Liver (tissue), 9 donors: Measurements from ENCODE around the gene FAM107A. TPM values are rescaled to one million over a fixed set of nuclear protein-coding genes. Genes with fewer than 3 reads are reported as not detected.

Experiments used
- DNase-seq: peaks from one replicate; pipeline ENCODE4 v3.0.0-alpha.2; 2017; ENCODE audit warnings: low spot score
- H3K27ac ChIP-seq, 2 donors: one replicate each; pipeline ENCODE4 v1.7.0; 2013; ENCODE audit warnings: inconsistent platforms in 2 of 2, low read length in 2 of 2, control low read depth in 1 of 2, low read depth in 1 of 2, mild to moderate bottlenecking in 1 of 2
- H3K27me3 ChIP-seq, 4 donors: one replicate each; pipeline versions ENCODE4 v1.6.1 to v1.7.0; 2013; ENCODE audit warnings: low read length in 3 of 4, inconsistent platforms in 1 of 4, mild to moderate bottlenecking in 1 of 4, moderate library complexity in 1 of 4; ENCODE audit not compliant: control insufficient read depth in 4 of 4, insufficient read depth in 4 of 4
- H3K36me3 ChIP-seq, 4 donors: one replicate each; pipeline versions ENCODE4 v1.6.1 to v1.7.0; 2013; ENCODE audit warnings: low read length in 3 of 4, mild to moderate bottlenecking in 3 of 4, low read depth in 1 of 4, moderate library complexity in 1 of 4; ENCODE audit not compliant: control insufficient read depth in 4 of 4, insufficient read depth in 3 of 4
- H3K4me1 ChIP-seq, 4 donors: one replicate each; pipeline versions ENCODE4 v1.6.1 to v1.7.0; 2013; ENCODE audit warnings: low read length in 3 of 4, mild to moderate bottlenecking in 3 of 4, moderate library complexity in 1 of 4; ENCODE audit not compliant: control insufficient read depth in 4 of 4, insufficient read depth in 4 of 4
- H3K4me3 ChIP-seq, 3 donors: one replicate each; pipeline versions ENCODE4 v1.6.1 to v1.7.0; 2013; ENCODE audit warnings: low read length in 3 of 3, control low read depth in 1 of 3, low read depth in 1 of 3, mild to moderate bottlenecking in 1 of 3
- H3K9ac ChIP-seq, 2 donors: one replicate each; pipeline ENCODE4 v1.7.0; 2013; ENCODE audit warnings: low read length in 2 of 2, mild to moderate bottlenecking in 2 of 2, moderate library complexity in 2 of 2, control low read depth in 1 of 2, low read depth in 1 of 2
- H3K9me3 ChIP-seq, 4 donors: one replicate each; pipeline versions ENCODE4 v1.6.1 to v1.7.0; 2013; ENCODE audit warnings: low read length in 3 of 4; ENCODE audit not compliant: control insufficient read depth in 4 of 4
- EGR1 ChIP-seq, 2 donors: IDR thresholded peaks; 2 replicates each; pipeline ENCODE4 v1.6.1; 2016 to 2018; ENCODE audit warnings: antibody characterized with exemption in 2 of 2, low read depth in 2 of 2
- FOXA1 ChIP-seq: IDR thresholded peaks from 2 replicates; pipeline ENCODE4 v1.6.1; 2016; ENCODE audit warnings: antibody characterized with exemption
- FOXA2 ChIP-seq: IDR thresholded peaks from 2 replicates; pipeline ENCODE4 v1.6.1; 2016; ENCODE audit warnings: antibody characterized with exemption
- GABPA ChIP-seq, 2 donors: IDR thresholded peaks in 1 of 2; conservative IDR thresholded peaks in 1 of 2; 2 replicates each; pipeline ENCODE4 v1.6.1; 2016; ENCODE audit warnings: antibody characterized with exemption in 2 of 2, mild to moderate bottlenecking in 1 of 2, moderate library complexity in 1 of 2
- HNF4A ChIP-seq, 2 donors: conservative IDR thresholded peaks; 2 replicates each; pipeline ENCODE4 v1.6.1; 2016; ENCODE audit warnings: antibody characterized with exemption in 2 of 2, mild to moderate bottlenecking in 2 of 2
- HNF4G ChIP-seq: IDR thresholded peaks from 2 replicates; pipeline ENCODE4 v1.6.1; 2016; ENCODE audit warnings: antibody characterized with exemption
- JUND ChIP-seq, 2 donors: IDR thresholded peaks; 2 replicates each; pipeline ENCODE4 v1.6.1; 2016; ENCODE audit warnings: antibody characterized with exemption in 2 of 2
- NR2F2 ChIP-seq: IDR thresholded peaks from 2 replicates; pipeline ENCODE4 v1.6.1; 2016; ENCODE audit warnings: antibody characterized with exemption
- RAD21 ChIP-seq, 2 donors: IDR thresholded peaks; 2 replicates each; pipeline ENCODE4 v1.6.1; 2016; ENCODE audit warnings: antibody characterized with exemption in 2 of 2, mild to moderate bottlenecking in 2 of 2
- RXRA ChIP-seq, 2 donors: IDR thresholded peaks; 2 replicates each; pipeline ENCODE4 v1.6.1; 2017 to 2018; ENCODE audit warnings: antibody characterized with exemption in 2 of 2, mild to moderate bottlenecking in 1 of 2
- SP1 ChIP-seq: IDR thresholded peaks from 2 replicates; pipeline ENCODE4 v1.6.1; 2018; ENCODE audit warnings: antibody characterized with exemption, mild to moderate bottlenecking
- TAF1 ChIP-seq: conservative IDR thresholded peaks from 2 replicates; pipeline ENCODE4 v1.6.1; 2016; ENCODE audit warnings: antibody characterized with exemption, mild to moderate bottlenecking
- YY1 ChIP-seq: IDR thresholded peaks from 2 replicates; pipeline ENCODE4 v1.6.1; 2016; ENCODE audit warnings: antibody characterized with exemption, mild to moderate bottlenecking
- WGBS: extraction: QIAGEN DNeasy Blood & Tissue Kit; methylation state at CpG from one replicate; pipeline ENCODE4 v1.1.7; 2013; 5-methylcytosine and 5-hydroxymethylcytosine counted together
- polyA plus RNA-seq, 2 donors: library from polyadenylated mRNA; stranded (reverse) in 1 of 2; unstranded in 1 of 2; fragments of 200-250 nt in 1 of 2; fragments of >200 nt in 1 of 2; fragmentation: Nextera tagmentation in 1 of 2; extraction: Ambion mirVana in 1 of 2; gene quantifications; one replicate each; pipeline versions ENCODE4 v1.2.1 to v1.2.3, GENCODE V29; 2013 to 2015
- total RNA-seq, 2 donors: library from RNA; depleted of rRNA; stranded (reverse); fragments of >200 nt; gene quantifications; one replicate each; pipeline ENCODE4 v1.2.3, GENCODE V29; 2014
- TF ChIP-seq, protein P1 (sequence below): IDR thresholded peaks from 2 replicates; pipeline ENCODE4 v1.6.1; 2016; ENCODE audit warnings: antibody characterized with exemption, mild to moderate bottlenecking
- TF ChIP-seq, protein P2 (sequence below): fragments of 150-350 bp; IDR thresholded peaks from 2 replicates; pipeline ENCODE4 v1.5.1; 2017; ENCODE audit warnings: improper control_type of control experiment, low read depth, low read length; ENCODE audit not compliant: missing input control
- TF ChIP-seq, protein P3 (sequence below): IDR thresholded peaks from 2 replicates; pipeline ENCODE4 v1.6.1; 2016; ENCODE audit warnings: antibody characterized with exemption
- TF ChIP-seq, protein P4 (sequence below): IDR thresholded peaks from 2 replicates; pipeline ENCODE4 v1.6.1; 2016; ENCODE audit warnings: antibody characterized with exemption
- TF ChIP-seq, protein P5 (sequence below): IDR thresholded peaks from 2 replicates; pipeline ENCODE4 v1.6.1; 2016; ENCODE audit warnings: antibody characterized with exemption
- donor health status: healthy.
- donor health status: healthy.
- donor health status: healthy.
- donor health status: healthy.
- donor health status: healthy.

The FAM107A gene
- total and polyA plus RNA-seq, 4 donors: 0.05 to 4.7 (median 1.4) TPM

DNA sequence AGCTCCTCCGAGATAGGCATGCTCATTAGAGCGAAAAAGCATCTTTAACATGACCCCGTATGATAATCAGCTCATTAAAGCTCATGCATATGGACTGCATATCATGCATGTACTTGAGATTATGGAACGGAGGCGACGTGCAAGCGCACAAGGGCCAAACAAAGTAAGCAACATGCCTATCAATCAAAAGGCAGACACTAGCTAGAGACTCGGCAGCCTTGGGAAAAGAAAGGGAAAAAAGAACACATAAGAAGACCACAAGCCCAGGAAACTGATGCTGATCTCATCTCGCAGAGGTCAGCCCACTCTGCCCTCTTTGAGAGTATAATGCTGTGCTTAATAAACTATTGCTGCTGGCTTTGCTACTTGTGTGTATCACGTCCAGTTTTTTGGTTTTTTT lies 37.6 kb downstream of the FAM107A start:
- no peak for DNase-seq
- Histone ChIP-seq H3K4me1 (peaks cover 12 to 45% (median 43%) of the 10 kb centered on the region in 4 donors), H3K27ac (no peak overlapping the region), H3K4me3 (no peak overlapping the region), H3K36me3 (peaks cover 0 to 1% (median 0%) of the 10 kb centered on the region in 4 donors), H3K27me3 (no peaks in the 10 kb centered on the region), H3K9ac (no peak overlapping the region), H3K9me3 (no peaks in the 10 kb centered on the region)
- 91% methylated on average over 10 of the region's 10 CpGs for WGBS
- TF ChIP-seq JUND (IDR thresholded peaks at IDR 0.05): no peak
- no peak for TF ChIP-seq EGR1 (IDR thresholded peaks at IDR 0.05; ENCODE audit: low read depth in 2 of 2)
- no peak for TF ChIP-seq TAF1
- no peak for TF ChIP-seq GABPA (IDR thresholded peaks at IDR 0.05 in 1 of 2, conservative IDR thresholded peaks at IDR 0.05 in 1 of 2)
- TF ChIP-seq SP1: no peak
- TF ChIP-seq YY1: no peak
- no peak for TF ChIP-seq RAD21 (IDR thresholded peaks at IDR 0.05)
- no peak for TF ChIP-seq HNF4A (conservative IDR thresholded peaks at IDR 0.05)
- no peak for TF ChIP-seq FOXA1

DNA sequence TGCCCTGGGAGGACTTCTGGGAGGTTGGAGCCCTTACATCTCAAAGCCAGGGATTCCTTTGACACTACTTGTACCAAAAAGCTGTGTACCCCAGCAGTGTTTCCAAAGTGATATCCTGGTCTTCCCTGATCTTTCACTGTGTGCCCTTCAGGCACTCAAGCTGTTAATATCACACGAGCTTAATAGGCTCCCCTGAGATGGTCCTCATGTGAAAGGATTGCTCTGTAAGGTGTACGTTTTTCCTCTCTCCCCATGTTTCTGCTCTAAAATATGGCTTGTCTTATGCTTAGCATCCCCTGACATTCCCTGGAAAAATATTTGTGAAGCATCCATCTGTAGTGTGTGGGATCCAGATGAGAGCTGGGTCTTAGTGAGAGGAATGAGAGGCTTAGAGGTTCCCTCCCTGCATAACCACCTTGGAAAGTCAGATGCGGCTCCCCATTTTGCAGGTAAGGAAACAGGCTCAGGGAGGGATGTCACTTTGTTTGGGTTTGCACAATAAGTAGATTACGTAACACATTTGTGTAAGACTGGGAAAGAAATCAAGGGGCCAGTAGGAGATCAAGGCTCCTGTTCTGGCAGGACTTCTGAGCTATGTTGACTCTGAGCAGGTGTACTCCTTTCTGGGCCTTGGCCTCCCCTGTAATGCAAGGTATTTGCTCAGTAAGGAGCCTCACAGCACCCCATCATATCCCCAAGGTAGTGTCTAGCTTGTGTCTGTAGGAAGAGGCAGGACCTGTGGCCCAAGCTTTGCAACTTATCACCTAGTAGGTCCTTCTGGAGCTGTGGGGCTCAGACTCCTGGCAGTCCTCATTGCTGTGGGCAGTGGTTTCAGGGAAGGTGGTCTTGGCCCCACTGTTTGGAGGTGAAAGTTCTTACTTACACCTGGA lies 39.5 kb downstream of the FAM107A start:
- peak; percentile 5 to 38 for TF ChIP-seq RAD21 (IDR thresholded peaks at IDR 0.05)
- TF ChIP-seq, protein P1, sequence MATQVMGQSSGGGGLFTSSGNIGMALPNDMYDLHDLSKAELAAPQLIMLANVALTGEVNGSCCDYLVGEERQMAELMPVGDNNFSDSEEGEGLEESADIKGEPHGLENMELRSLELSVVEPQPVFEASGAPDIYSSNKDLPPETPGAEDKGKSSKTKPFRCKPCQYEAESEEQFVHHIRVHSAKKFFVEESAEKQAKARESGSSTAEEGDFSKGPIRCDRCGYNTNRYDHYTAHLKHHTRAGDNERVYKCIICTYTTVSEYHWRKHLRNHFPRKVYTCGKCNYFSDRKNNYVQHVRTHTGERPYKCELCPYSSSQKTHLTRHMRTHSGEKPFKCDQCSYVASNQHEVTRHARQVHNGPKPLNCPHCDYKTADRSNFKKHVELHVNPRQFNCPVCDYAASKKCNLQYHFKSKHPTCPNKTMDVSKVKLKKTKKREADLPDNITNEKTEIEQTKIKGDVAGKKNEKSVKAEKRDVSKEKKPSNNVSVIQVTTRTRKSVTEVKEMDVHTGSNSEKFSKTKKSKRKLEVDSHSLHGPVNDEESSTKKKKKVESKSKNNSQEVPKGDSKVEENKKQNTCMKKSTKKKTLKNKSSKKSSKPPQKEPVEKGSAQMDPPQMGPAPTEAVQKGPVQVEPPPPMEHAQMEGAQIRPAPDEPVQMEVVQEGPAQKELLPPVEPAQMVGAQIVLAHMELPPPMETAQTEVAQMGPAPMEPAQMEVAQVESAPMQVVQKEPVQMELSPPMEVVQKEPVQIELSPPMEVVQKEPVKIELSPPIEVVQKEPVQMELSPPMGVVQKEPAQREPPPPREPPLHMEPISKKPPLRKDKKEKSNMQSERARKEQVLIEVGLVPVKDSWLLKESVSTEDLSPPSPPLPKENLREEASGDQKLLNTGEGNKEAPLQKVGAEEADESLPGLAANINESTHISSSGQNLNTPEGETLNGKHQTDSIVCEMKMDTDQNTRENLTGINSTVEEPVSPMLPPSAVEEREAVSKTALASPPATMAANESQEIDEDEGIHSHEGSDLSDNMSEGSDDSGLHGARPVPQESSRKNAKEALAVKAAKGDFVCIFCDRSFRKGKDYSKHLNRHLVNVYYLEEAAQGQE: no peak
- TF ChIP-seq FOXA1: no peak
- no peak for TF ChIP-seq GABPA (IDR thresholded peaks at IDR 0.05 in 1 of 2, conservative IDR thresholded peaks at IDR 0.05 in 1 of 2)
- peak; percentile 81 to 85 for TF ChIP-seq HNF4A (conservative IDR thresholded peaks at IDR 0.05)
- peak; percentile 46 to 68 for TF ChIP-seq JUND (IDR thresholded peaks at IDR 0.05)
- TF ChIP-seq, protein P2, sequence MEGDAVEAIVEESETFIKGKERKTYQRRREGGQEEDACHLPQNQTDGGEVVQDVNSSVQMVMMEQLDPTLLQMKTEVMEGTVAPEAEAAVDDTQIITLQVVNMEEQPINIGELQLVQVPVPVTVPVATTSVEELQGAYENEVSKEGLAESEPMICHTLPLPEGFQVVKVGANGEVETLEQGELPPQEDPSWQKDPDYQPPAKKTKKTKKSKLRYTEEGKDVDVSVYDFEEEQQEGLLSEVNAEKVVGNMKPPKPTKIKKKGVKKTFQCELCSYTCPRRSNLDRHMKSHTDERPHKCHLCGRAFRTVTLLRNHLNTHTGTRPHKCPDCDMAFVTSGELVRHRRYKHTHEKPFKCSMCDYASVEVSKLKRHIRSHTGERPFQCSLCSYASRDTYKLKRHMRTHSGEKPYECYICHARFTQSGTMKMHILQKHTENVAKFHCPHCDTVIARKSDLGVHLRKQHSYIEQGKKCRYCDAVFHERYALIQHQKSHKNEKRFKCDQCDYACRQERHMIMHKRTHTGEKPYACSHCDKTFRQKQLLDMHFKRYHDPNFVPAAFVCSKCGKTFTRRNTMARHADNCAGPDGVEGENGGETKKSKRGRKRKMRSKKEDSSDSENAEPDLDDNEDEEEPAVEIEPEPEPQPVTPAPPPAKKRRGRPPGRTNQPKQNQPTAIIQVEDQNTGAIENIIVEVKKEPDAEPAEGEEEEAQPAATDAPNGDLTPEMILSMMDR: no peak
- peak in 1 of 2 donors; percentile 32 for TF ChIP-seq EGR1 (IDR thresholded peaks at IDR 0.05; ENCODE audit: low read depth in 2 of 2)
- TF ChIP-seq YY1: peak; percentile 50
- no peak for TF ChIP-seq SP1
- TF ChIP-seq, protein P3, sequence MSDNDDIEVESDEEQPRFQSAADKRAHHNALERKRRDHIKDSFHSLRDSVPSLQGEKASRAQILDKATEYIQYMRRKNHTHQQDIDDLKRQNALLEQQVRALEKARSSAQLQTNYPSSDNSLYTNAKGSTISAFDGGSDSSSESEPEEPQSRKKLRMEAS: peak; percentile 67
- TF ChIP-seq, protein P4, sequence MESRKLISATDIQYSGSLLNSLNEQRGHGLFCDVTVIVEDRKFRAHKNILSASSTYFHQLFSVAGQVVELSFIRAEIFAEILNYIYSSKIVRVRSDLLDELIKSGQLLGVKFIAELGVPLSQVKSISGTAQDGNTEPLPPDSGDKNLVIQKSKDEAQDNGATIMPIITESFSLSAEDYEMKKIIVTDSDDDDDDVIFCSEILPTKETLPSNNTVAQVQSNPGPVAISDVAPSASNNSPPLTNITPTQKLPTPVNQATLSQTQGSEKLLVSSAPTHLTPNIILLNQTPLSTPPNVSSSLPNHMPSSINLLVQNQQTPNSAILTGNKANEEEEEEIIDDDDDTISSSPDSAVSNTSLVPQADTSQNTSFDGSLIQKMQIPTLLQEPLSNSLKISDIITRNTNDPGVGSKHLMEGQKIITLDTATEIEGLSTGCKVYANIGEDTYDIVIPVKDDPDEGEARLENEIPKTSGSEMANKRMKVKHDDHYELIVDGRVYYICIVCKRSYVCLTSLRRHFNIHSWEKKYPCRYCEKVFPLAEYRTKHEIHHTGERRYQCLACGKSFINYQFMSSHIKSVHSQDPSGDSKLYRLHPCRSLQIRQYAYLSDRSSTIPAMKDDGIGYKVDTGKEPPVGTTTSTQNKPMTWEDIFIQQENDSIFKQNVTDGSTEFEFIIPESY: peak; percentile 57
- TF ChIP-seq TAF1: no peak
- peak; percentile 72 for TF ChIP-seq FOXA2
- no peak for TF ChIP-seq HNF4G
- TF ChIP-seq, protein P5, sequence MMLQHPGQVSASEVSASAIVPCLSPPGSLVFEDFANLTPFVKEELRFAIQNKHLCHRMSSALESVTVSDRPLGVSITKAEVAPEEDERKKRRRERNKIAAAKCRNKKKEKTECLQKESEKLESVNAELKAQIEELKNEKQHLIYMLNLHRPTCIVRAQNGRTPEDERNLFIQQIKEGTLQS: peak; percentile 63
- TF ChIP-seq NR2F2: no peak
- TF ChIP-seq RXRA (IDR thresholded peaks at IDR 0.05): peak; percentile 74 to 89
- Histone ChIP-seq H3K9ac (peak overlapping the region; percentile 24 to 56), H3K36me3 (peaks cover 3 to 7% (median 5%) of the 10 kb centered on the region in 4 donors), H3K4me1 (peaks cover 12 to 65% (median 62%) of the 10 kb centered on the region in 4 donors), H3K27ac (peak overlapping the region; percentile 83 to 86), H3K4me3 (peak overlapping the region; percentile 16 to 85 (median 57)), H3K9me3 (no peaks in the 10 kb centered on the region), H3K27me3 (no peaks in the 10 kb centered on the region)
- WGBS: 29% methylated on average over 4 of the region's 4 CpGs
- no peak for DNase-seq
